ENCODE measurements around the gene CASTOR1.
"Not testable (repeated sequence)": the region's sequence is repeated elsewhere in the genome, so short reads cannot be mapped to it uniquely, and the experiment has no call there.

The CASTOR1 gene
- total RNA-seq, result 1.1 to 3.6 reads per million in 2 donors

- peak; percentile 89 for DNase-seq
These were observed at the start of gene CASTOR1 for GRCh38 chr22:30289141-30289979. Gene CASTOR1, minus strand, starts transcription at chr22:30289505. Its CDS starts 8 bp downstream, at chr22:30289497.

DNA sequence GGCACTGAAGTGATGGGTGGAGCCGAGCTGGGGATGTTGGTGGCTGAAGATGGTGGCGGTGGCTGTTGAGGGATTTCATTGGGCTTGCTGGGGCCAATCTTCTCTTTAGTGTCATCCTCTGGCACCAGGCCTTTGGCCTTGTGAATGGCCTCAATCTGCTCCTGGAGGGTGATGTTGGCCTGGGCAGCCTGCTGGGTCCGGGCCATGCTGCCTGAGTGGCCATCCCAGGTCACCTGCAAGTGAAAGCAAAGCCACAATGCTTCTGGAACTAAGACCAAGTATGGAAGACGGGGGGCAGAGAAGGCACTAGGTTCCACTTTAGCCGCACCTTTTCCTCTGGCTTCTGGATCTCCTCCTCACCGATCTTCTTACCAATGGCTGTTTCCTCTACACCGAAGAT lies 49.5 kb upstream of the CASTOR1 start:
- no peak for DNase-seq

GRCh38 chr22:30338341-30338740 lies 49.0 kb upstream of the CASTOR1 start:
- DNase-seq, result not testable (repeated sequence)

DNA sequence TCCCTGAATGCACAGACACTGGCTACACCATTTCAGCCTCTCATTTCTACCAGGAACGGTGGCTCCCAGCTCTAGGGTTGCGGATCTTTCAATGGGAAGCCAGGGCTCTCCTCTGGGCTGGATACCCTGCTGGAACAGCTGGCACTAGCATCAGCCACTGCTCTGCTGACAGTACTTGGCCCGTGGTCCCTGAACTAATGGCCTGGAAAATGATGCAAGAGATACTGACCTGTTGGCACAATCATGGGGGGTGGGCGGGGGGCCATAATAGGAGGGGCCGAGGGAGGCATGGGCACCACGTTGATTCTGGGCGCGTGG lies 48.1 kb upstream of the CASTOR1 start:
- DNase-seq, result no peak

- no peak for DNase-seq
These were observed 47.6 kb upstream of the CASTOR1 start for GRCh38 chr22:30336752-30337460.

GRCh38 chr22:30335236-30335635 lies 45.9 kb upstream of the CASTOR1 start:
- no peak for DNase-seq

- no peak for DNase-seq
These were observed 45.3 kb upstream of the CASTOR1 start for GRCh38 chr22:30334646-30335045.

DNA sequence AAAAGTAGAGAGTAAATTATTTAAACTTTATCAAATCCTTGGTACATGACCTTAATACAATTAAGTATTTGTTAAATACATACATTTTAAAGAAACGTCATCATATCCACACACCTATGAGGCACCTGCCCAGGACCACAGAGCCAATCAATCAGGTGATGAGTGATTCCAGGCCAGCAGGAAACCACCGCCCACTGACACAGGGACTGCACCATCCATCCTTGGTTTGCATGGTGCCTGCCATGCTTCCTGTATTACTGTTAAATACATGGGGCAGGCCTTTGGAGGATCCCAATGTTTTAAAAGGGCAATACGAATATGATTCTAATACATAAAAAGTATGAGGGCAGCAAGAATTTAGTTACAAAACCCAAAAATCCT lies 44.4 kb upstream of the CASTOR1 start:
- DNase-seq, result no peak

- DNase-seq, result no peak
These were observed 43.8 kb upstream of the CASTOR1 start for GRCh38 chr22:30332994-30333706.

DNA sequence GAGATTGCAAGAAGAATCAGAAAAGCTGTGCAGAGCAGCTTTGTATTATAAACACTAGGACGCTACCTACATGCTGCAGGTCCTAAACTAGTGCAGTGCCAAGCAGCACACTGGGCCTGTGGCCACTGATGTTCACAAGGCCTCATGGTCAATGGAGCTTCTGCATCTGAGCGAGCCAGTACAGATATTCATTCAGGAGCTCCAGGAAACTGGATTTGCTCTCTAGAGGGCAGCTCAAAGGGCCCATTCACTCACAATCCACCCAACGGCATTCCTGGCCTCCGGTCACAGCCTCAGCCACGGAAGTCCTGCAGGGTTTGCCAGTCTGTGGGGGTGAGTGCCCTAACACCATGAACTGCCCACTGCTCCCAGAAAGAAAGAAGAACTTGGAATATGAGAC lies 43.2 kb upstream of the CASTOR1 start:
- no peak for DNase-seq

GRCh38 chr22:30328466-30329049 lies 39.3 kb upstream of the CASTOR1 start:
- no peak for DNase-seq

DNA sequence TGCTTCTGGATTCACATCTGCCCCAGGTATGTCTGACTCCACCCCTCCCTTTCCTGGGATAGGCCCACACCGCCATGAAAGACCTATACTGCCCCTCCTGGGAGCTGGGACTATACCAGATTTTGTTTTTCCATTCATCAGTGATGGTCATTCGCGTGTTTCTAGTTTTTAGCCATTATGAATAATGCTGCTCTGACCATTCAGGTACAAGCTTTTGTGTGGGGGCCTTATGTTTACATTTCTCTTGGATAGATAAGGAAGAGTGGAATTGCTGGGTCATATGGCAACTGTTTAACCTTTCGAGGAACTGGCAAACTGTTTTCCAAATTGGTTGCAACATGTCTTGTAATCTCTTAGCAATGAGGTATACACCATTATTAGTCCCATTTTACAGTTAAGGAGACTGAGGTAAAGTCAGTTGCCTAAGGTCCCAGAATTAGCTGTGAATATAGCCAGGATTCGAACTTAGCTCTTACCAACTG lies 38.6 kb upstream of the CASTOR1 start:
- DNase-seq, result no peak

DNA sequence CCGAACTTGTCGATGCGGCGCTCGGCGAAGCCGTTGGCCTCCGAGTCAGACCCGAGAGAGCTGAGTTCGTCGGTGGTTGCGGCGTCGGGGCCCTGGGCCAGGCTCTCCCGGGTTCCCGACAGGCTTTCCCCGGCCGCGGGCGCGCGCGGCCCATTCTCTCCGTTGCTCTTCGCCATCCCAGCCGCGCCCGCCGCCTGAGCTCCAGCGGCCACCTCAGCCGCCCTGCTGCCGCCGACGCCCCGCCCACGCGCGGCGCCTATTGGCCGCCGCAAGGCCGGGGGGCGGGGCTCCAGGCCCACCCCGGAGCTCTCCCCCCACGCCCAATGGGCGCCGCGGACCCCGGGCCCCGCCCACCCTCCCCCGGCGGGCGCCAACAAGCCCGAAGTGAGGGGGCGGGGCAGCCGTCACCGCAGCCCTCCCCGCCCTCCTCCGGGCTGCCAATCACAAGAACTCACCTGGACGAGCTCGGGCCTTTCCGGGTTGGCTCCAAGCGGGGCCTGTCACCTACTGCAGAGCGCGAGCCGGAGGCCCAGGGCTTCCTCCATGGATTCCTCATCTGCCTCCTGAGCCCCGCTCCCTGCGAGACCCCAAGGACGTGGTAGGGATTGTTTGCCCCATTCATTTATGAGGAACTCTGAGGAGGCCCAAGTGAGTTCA lies 37.5 kb upstream of the CASTOR1 start, which contains the start of gene TBC1D10A:
TBC1D10A (minus strand) TSS at position 236 of the 657 bp plus-strand sequence; CDS start at position 176, 60 bp downstream.
- DNase-seq, result peak; percentile 92

DNA sequence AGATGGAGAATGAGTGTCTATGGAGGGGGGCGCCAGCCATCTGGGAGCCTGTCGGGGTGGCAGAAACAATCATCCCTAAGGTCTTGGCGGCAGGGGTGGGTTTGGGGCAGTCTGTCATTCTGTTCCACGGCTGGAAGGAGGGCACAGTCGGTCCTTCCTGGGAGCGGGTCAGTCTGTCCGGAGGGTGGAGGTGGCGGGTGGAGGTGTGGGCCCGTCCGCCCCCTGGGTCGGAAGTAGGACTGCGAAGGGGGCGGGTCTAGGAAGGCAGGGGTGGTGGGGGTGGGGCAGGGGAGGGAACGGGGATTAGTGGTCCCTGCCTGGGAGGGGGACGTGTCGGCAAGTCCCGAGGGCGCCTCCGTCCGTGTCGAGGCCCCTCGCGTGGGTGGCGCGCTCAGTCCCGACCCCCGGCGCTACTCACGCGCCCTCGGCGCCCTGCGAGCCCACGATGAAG lies 37.0 kb upstream of the CASTOR1 start:
- peak; percentile 23 for DNase-seq

- no peak for DNase-seq
These were observed 36.5 kb upstream of the CASTOR1 start for GRCh38 chr22:30325724-30326254.

DNA sequence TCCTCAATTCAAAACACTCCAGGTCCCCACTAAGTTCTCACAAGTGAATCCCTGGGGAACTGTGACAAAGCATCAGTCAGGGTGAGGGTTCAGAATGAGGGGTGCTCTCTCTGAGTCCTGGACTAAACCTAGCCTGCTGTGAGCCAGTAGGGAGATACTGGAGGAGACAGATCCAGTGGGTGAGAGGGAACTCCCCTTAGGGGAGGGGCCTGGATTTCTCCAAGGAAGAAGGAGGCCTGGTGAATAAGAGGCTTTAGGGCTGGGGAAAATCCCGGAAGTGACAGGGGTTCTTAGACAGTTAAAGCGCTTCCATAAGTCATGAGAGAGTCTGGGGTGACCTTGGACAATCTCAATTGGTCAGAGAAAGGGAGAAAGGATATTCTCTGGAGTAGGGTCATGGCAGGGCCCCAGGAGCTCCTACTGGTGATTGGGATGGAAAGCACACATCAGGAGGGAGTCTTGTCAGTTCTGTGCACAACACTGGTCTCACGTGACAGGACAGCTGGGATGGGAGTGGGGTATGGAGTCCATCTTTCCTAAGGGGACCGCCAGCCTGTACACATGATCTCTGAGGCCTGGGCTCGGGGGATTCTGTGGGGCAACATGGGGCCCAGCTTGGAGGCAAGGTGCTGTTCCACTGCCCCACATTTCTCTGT lies 35.9 kb upstream of the CASTOR1 start:
- DNase-seq, result no peak

DNA sequence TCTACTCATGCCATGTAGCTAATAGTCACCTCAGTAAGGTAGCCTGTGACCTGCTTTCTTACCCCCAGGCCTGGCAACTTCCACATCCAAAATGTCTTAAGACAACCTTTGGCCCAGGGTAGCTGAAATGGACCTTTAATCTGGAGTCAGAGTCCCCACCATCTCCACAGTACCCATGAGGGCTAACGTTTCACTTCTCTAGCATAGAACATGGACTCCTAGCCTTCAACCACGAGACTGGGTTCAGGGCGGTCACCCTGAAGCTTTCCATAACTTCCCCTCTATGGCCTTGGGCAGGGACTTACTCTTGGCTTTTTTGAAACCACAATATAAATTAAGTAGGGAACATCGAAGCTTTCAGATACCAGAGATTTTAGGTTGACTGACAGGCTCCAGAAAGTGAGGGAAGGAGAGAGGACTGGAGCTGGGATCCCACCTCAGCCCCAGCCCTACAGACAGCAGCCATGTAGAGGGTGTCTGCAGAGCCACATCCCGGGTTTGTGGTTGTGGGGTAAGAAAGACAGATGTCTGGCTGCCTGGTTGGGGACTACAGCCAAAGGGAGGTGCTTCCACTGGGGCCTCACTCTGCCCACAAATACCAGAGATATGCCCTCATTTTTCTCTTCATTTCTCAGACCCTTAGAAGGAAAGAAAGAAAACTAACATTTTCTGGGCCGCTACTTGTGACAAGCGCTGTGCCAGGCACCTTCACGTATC lies 34.9 kb upstream of the CASTOR1 start:
- peak; percentile 21 for DNase-seq

- DNase-seq, result no peak
These were observed 33.9 kb upstream of the CASTOR1 start for GRCh38 chr22:30323246-30323645.

GRCh38 chr22:30321461-30321860 lies 32.2 kb upstream of the CASTOR1 start:
- no peak for DNase-seq

- no peak for DNase-seq
These were observed 30.8 kb upstream of the CASTOR1 start for GRCh38 chr22:30320021-30320556.
